Posterior cingulate gyrus (tissue), 11 donors: ENCODE measurements around the gene IL17B.

Source experiments
- DNase-seq, 10 donors: peaks; one replicate each; pipeline versions ENCODE4 v3.0.0 to v3.0.0-alpha.2; 2020 to 2021; ENCODE audit warnings: mixed read lengths in 3 of 10
- intact Hi-C: fragments of 100-400 bp; cut with DNase I; formaldehyde crosslinking; loops from one replicate; pipeline ENCODE4 v1.15.1; 2023

Gene IL17B, protein sequence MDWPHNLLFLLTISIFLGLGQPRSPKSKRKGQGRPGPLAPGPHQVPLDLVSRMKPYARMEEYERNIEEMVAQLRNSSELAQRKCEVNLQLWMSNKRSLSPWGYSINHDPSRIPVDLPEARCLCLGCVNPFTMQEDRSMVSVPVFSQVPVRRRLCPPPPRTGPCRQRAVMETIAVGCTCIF

DNA sequence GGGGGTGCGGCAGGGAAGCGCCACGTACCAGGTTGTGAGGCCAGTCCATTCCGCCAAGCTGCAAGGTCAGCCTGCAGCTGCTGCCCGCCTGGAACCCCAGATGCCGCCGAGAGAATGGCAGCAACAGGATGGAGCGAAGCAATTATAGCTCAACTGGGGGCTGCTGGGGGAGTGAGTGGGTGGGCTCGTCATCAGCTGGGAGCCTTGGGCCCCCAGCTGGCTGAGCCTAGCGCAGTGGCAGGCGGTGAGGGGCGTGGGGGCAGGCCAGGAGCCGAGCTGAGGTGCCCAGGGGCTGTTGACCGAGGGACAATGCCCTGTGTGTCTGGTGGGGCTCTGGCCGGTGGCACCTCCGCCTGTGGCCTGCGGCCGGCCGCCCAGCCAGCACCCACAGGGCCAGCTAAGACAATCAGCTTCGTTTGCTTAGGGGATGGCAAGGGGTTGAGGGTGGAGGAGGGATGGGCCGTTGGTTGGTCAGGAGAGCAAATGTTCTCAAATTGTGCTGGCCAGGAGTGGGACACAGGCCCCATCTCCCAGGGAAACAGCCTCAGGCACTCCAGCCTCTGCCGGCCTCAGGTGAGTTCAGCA is at the start of gene IL17B:
TSS of gene IL17B (minus strand) at position 116 of the 585 bp plus-strand sequence. CDS start at position 49, 67 bp downstream.
- DNase-seq, result peak in 1 of 10 donors; percentile 67
- intact Hi-C loops, result no loop called here

DNA sequence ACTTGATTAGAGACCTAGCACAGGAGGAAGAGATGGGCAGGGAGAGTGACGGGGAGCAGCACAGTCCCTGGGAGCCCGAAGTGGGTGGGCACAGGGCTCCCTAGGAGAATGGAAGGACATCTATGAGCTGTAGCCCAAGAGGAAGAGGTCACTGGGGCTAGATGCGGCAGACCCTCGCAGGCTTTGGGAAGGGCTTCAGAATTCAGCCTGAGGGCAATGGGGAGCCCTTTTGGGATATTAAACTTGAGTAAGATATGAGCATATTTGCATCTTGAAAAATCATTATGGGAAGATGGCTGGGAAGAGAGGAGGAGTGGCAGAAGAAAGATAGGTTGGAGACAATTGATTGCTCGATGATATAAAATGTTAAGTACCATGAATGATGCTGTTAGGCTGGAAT is 48.9 kb upstream of the IL17B start:
- intact Hi-C loops, result no loop called here
- DNase-seq, result no peak

DNA sequence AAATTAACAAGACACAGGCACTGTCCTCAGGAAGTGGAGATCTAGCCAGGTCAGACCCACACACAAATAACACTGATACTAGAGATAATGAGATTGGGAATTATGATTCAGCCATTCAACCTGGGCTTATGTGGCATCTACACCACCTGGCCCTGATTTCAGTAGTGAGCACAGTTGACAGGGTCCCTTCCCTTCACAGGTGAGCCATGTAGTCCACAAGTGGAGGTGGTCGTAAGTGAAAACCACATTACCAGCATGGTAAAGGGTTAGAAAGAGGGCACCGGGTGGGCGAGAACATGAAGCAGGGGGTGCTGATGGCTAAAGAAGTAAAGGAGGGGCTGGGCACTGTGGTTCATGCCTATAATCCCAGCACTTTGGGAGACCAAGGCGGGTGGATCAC is 48.3 kb upstream of the IL17B start:
- intact Hi-C loops, result no loop called here
- no peak for DNase-seq

DNA sequence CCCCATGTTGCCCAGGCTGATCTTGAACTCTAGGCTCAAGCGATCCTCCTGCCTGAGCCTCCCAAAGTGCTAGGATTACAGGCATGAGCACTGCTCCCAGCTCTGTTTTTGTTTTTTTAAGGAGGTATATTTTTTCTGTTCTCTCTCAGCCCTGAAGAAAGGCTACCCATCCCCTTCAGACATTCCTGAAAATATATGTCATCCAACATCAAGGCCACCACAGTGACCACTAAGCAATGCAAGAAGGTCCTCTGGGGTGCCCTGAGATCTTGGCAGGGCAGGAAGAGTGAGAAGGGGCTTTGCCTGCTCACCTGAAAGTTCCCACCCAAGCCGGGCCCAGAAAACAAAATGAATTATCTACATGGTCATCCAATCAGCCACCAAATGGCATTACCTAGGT is 47.8 kb upstream of the IL17B start:
- intact Hi-C loops, result no loop called here
- DNase-seq, result no peak

DNA sequence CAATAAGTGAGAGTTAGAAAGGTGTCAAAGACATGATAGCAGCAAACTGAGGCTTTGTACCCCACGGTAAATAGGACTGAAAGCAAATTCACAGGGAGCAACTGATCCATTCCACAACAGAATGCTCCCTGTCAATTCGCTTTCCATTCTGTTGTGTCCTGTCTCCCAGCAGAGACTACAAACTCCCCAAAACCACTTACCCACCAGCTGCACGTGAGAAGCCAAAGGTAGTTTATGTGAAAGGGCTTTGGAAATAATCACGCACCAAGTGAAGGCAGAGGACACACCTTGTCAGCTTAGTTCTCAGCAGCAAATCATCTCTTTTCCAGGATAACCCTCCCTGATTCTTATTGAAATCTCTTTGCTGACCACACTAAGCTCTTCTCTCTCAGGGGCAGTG is 46.6 kb upstream of the IL17B start:
- intact Hi-C loops, result no loop called here
- DNase-seq, result no peak

DNA sequence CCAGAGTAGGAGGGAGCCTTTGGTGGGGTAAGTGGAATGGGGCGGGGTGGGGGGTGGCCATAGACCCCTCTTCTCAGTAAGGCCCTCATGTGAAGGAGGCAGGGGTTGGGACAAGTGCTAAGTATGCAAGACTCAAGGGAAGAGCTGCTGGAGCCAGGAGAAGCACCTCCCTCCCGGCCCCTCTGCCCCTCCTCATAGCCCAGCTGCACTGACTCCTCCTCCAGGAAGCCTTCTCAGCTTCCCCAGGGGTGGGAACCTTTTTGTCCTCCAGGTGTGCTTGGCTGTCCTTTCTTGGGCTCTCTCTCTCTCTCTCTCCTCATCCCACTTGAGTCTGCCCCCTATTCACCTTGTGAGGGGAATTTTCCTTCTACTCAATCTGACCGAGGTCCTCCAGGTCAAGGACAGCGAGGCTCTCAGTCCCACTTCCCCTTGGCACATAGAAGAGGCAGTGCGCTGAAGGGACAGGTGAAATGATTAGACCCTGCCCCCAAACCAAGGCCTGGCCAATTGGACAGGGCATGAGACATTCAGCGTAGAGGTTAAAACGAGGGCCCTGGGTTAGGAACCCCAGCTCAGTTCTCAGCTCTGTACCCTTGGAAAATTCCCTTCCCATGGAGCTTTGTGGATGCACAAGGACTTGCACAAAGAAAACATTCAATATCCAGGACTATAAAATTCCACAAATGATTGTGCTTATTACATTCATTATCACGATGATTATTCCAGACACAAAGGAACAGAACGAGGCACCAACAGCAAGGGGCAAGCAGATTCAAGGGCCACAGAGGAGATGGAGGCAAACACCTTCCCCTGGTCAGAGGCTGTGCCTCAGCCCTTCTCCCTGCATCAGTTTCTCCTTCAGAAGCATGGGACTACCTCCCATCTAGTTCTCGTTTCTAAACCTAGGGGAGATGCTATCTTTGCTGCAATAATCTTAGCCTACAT is 45.6 kb upstream of the IL17B start:
- intact Hi-C loops, result no loop called here

DNA sequence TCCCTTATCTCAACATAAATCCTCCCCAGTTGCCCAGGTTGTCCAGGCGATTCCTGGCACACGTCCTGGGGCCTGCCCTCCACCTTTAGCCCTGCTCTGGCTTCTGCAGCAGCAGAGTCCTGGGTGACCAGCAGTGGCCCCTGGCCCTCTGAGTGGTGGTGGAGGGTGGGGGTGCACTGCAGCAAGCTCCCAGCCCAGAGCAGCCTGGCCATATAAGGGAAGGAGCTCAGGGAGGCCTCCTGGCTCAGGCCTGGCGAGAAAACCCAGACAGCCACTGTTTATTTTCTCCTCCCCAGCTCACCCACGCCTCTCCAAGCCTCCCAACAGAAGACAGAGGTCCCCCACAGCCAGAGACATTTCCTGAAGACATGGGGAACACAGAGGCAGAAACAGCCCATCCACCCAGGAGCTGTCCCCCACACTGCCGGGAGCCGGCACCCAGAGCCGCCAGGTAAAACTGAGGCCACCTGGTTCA is 44.7 kb upstream of the IL17B start:
- intact Hi-C loops, result no loop called here
- DNase-seq, result no peak

More for the DNA sequence above, 45.6 kb upstream of the IL17B start:
- no peak for DNase-seq

DNA sequence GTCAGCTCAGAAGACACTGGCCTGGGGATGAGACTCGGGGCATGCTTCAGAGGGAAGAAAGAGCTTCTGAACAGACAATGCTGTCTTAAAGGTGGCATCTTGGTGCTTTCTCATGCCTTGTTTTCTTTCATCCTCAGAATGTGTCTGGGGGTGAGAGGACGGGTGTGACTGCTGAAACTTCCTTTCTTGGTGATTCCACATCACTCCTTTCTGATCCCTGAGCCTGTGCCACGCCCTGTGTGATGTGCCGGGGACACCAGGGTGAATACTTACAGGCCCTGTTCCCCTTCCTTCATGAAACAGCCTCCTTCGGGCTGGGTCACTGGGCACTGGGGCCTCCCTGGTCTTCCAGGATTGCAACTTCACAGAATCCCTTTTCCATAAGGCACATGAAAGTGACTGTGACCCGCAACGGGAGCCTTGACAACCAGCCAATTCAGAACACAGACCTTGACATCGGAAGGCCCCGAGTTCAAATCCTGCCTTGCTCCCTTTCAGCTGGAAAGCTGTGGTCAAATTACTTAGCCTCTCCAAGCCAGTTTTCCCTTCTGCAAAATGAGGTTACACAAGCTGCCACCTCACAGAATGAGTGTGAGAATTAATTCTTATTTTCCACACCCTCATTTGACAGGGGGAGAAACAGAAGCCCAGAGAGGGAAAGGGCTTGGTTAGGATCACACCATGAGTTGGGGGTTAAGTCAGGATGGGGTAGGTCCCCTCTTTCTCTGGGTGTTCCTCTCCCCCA is 44.1 kb upstream of the IL17B start:
- DNase-seq, result no peak
- intact Hi-C loops, result no loop called here

DNA sequence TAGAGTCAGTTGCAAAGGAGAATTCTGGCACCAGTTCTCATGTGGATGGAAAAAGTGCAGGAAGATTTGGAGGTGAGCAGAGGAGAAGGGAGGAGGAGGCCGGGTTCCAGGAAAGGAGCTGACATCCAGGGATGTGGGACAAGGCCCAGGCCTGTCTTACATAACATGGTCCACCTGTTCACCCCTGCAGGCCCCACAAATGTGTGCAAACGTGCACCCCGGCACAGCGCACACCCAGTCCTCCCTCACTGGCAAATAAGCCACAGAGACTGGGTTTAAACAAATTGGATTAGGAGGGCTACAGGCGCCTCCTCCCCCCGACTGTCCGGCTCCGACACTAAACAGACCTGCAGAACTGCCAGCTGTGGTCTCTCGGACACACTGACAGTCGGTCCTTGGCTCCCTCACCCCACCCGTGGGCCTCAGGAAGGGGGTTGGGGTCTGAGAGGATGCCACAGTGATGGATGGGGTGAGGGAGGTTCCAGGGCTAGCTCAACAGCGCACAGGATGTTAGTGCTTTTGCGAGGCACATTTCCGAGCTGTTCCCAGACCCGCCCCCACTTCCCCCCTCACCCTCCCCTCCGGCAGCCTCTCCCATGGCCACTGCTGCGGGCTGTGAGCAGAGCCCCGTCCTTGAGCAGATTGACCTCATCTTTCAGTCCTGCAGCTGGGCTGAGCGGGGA is 43.4 kb upstream of the IL17B start:
- intact Hi-C loops, result no loop called here
- peak in 2 of 10 donors; percentile 52 to 80 for DNase-seq

DNA sequence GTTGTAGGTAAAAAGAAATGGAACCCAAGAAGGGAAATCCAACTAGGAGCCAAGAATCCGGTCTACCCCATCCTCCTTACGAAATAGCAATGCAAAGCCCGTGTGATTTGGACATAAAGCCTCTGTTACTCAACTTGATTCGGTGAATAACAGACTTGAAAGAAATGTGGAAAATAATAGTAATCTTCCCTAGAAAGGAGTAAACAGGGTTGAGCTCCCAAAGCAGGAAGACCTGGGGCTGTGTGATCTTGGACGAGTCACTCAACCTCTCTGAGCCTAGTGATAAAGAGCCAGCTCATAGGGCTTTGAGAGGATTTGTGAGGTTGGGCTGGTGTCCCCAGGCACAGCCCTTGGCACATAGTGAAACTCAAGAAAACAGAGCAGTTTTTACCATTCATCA is 42.7 kb upstream of the IL17B start:
- DNase-seq, result peak in 1 of 10 donors; percentile 8
- intact Hi-C loops, result no loop called here

DNA sequence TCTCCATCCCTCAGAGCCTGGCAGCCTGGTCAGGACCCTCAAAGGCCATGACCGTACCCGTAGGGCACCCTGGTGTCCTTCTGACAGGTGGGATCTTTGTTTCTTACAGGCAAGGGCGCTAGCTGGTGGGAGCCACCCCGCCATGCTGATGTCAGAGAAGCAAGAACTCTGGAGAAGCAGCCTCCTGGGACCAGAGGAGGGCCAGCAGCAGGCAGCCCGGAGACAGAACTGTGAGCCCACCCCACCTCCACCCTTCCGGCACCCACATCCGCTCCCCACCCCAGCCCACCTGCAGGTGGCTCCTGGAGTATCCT is 42.2 kb upstream of the IL17B start:
- peak in 1 of 10 donors; percentile 67 for DNase-seq
- intact Hi-C loops, result no loop called here

DNA sequence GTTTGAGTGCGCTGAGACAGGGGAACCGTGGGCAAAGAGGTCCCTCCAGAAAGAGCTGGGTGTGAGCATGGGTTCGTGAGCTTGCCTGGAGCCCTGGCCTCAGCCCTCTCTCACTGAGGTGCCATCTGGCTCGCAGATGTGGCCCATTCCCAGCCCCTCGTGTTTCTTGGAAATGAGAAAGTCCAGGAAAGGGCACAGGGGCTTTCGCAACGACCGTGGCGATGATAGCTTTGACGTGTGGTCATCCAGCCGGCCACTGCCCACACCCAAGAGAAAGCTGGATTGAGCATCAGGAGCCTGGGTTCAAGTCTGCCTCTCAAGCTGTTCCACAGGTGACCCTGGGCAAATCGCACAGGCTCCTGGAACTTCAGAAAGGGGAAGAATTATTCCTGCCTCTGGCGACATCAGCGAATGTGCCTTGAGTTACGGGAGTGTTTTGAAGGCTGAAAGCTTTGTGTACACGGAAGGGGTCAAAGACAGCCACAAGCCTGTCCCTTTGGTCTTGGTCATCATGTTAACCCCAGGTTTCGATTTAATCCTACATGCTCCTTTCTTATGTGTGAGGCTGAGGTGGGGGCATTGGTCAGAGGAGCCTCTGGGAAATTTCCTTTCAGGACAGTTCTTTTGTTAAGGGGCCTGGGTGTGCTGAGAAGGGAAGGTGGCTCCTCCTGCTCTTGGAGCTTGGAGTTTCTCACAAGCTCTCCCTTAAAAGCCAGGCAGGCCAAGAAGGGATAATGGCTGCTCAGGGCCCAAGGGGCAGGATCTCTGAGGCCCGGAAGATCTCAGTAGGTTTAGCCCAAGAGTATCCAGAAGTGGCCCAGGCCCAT is 41.7 kb upstream of the IL17B start:
- DNase-seq, result peak in 2 of 10 donors; percentile 39 to 61
- intact Hi-C loops, result no loop called here

DNA sequence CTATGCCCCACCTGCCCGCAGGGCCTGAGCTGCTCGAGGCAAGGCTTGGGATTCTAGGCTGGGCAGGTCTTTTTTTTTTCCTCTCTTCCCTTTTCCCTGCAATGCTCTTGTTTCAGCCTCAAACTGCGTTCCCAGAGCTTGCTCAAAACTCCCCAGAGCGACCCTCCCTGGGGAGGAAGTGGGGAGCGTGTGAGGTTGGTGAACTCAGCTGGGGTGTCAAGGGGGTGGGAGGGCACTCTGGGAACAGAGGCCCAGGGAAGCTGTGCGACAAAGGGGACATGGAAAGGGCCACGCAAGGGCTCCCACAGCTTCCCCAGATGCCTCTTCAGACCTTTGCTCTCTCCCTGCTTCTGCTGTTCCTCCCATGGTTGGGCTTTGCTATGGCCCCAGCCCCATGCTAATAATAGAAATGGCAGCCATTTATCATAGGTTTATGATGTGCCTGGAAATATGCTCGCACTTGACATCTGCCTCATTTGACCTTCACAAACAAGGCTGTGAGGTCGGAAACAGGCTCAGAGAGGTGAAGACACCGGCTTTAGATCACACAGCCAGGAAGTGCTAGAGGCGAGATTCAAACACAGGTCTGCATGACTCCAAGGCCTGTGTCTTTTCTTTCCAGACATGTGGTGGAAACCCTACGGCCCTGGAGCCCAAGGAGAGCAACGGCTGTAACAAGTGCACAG is 40.9 kb upstream of the IL17B start:
- intact Hi-C loops, result no loop called here
- DNase-seq, result peak in 3 of 10 donors; percentile 14 to 67 (median 53)

DNA sequence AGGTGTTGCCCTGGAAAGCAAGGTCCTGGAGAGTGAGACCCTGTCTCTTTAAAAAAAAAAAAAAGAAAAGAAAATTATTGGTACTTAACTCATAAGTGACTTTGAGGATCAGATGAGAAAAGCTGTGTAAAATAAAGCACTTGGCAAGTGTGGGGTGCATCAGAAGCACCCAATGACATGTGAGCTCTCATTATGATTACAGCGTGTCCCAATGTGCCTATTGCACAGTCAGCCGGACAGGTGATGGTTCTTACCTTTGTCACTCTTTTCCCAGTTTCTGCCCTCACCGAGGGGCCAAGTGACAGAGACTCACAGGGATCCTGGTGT is 40.4 kb upstream of the IL17B start:
- DNase-seq, result no peak
- intact Hi-C loops, result no loop called here

DNA sequence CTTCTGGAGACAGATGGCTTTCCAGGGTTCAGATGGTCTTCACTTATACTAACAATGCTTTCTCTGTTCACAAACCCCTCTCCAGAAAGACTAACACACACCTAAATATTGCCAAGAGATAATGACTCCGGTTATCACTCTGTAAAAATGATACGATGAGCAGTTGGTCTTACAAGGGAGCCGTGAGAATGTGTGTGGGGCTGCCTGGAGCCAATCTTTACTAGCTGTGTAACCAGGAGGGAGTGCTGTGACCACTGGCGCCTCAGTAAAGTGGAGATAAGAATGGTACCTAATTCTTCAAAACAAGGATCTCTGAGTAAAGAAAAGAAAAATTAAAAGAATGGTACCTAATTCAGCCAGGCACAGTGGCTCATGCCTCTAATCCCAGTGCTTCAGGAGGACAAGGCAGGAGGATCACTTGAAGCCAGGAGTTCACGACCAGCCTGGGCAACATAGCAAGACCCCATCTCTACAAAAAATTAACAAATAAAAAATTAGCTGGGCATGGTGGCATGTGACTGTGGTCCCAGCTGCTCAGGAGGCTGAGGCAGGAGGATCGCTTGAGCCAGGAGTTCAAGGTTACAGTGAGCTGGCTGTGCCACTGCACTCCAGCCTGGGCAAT is 39.9 kb upstream of the IL17B start:
- intact Hi-C loops, result no loop called here
- DNase-seq, result peak in 2 of 10 donors; percentile 8 to 27

DNA sequence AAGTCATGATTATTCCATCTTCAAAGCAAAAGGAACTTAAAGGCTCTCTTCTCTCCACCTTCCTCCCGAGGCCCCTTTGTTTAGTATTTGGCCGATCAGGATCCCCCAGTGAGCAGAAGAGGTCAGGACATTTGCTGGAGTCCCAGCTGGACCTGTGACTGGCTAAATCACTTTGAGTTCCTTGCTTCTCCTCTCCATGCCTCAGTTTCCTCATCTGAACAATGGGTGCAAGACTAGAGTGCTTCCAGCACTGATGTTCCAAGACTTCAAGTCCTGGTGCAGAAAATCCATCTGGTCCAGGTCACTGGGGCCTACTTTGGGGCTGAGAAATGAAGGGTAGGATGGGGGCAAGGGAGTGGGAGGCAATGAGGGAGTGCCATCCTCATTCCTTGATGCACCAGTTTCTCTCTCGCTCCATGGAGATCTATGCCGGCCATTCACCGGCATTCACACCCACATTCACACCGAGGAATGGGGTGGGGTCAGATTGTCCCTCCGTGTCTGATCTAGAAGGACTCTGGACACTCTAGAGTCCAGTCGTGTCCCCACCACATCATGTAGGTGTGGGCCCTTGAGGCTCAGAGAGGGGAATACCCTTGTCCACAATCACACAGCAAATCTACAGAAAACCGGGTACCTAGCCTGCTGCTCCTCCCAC is 38.7 kb upstream of the IL17B start:
- peak in 2 of 10 donors; percentile 36 to 43 for DNase-seq
- intact Hi-C loops, result no loop called here

DNA sequence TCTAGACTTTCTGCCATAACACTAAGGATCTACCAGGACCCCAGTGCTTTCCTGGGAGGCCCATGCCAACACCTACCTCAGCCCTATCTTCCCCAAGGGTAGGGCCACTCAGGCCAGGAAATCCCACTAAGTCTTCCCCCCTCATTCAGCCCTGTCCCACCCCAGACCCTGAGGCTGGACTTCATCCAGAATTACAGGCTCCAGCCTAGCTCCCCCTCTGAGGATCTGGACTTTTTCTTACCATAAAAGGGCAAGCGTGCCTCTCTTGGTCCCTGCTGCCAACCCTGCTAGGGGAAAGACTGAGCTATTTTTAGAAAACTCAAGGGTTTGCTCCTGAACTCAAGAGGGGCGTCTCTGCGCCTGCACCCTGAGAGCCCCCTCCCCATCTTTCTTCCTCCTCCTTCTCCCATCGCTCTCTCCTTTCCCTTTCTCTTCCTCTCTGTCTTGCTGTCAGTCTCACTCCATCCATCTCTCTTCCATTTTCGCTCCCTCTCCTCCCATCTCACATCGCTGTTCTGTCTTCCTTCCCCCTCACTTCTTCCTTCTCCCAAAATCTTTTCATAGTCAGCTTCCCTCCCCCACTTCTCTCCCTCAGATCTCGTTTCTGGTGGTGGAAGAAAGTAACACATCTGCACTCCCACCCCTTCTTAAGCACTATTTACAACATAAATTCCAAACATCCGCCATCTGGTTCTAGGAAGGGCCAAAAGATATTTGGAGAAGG is 38.1 kb upstream of the IL17B start:
- intact Hi-C loops, result no loop called here
- DNase-seq, result peak in 2 of 10 donors; percentile 10 to 21
